ENCODE results near the gene UBALD2. TPM values are rescaled to one million over a fixed set of nuclear protein-coding genes. Genes with fewer than 3 reads are reported as not detected.

Gene UBALD2
- polyA plus RNA-seq, 3 donors: 1.4 to 88.6 (median 2.2) TPM

GRCh38 chr17:76318586-76318985 is 53.4 kb downstream of the UBALD2 start:
- Histone ChIP-seq H3K27ac (ENCODE audit: low read depth in 1 of 2, low read length in 2 of 2) (no peak overlapping the region), H3K4me1 (ENCODE audit: control insufficient read depth in 1 of 2, insufficient read depth in 2 of 2, low read length in 2 of 2) (no peaks in the 10 kb centered on the region), H3K36me3 (replicated peaks in 1 of 2; ENCODE audit: control insufficient read depth in 1 of 2, insufficient read depth in 2 of 2, low read length in 2 of 2) (peaks cover 27 to 57% of the 10 kb centered on the region in 2 donors), H3K27me3 (ENCODE audit: control insufficient read depth in 2 of 2, insufficient read depth in 2 of 2, low read length in 2 of 2) (no peaks in the 10 kb centered on the region), H3K4me3 (replicated peaks in 1 of 3; ENCODE audit: low read depth in 2 of 3, low read length in 3 of 3) (no peak overlapping the region), H3K79me2 (ENCODE audit: insufficient read depth, low read length) (no peaks in the 10 kb centered on the region), H2AFZ (ENCODE audit: insufficient read depth, low read depth, low read length, poor library complexity, severe bottlenecking) (no peak overlapping the region), H4K20me1 (ENCODE audit: insufficient read depth, low read length) (no peaks in the 10 kb centered on the region), H3K4me2 (replicated peaks; ENCODE audit: extremely low read depth, low read length, poor library complexity, severe bottlenecking) (no peak overlapping the region), H3K9me3 (replicated peaks in 1 of 2; ENCODE audit: control insufficient read depth in 1 of 2, insufficient read depth in 1 of 2, low read length in 2 of 2) (no peaks in the 10 kb centered on the region), H3K9ac (ENCODE audit: insufficient read depth, low read length, poor library complexity, severe bottlenecking) (no peak overlapping the region)
- no peak for TF ChIP-seq CTCF (IDR thresholded peaks at IDR 0.05)
- 93% methylated on average over 2 of the region's 3 CpGs for WGBS (ENCODE audit: insufficient coverage)
- no peaks in the 10 kb centered on the region for H3K27me3 Mint-ChIP-seq (ENCODE audit: low read depth in 3 of 3)
- no peaks in the 10 kb centered on the region for H3K9me3 Mint-ChIP-seq
- no peak overlapping the region for H3K27ac Mint-ChIP-seq
- no peak for DNase-seq
- intact Hi-C loops (cut with micrococcal nuclease): no loop called here
- peaks cover 56 to 78% of the 10 kb centered on the region in 2 donors for H3K36me3 Mint-ChIP-seq
- H3K4me3 Mint-ChIP-seq: no peak overlapping the region
- no peaks in the 10 kb centered on the region for H3K4me1 Mint-ChIP-seq

Small RNA genes lying within 50 kb of the gene (small RNA-seq; reads per million reads assigned to genes)
- gene RF00019 (ENCODE audit: insufficient read length, low read depth): not detected

Other genes starting within 250 kb of the UBALD2 start
- gene EVPL, start 238.0 kb upstream of the UBALD2 start, polyA plus RNA-seq: not detected
- 10 to 100 TPM; 27.4 to 47.1 (median 42.1) TPM for gene SRP68, start 192.8 kb upstream of the UBALD2 start, polyA plus RNA-seq
- gene GALR2, start 190.6 kb upstream of the UBALD2 start, polyA plus RNA-seq: 1 to 10 TPM in 2 of 3 donors, under 1 TPM in 1; 0.22 to 4.8 (median 1.1) TPM
- gene ZACN, start 186.2 kb upstream of the UBALD2 start, polyA plus RNA-seq: under 1 TPM in 1 of 3 donors, not detected in 2; 0.09 TPM
- 10 to 100 TPM; 30.7 to 86.5 (median 42.4) TPM for gene EXOC7, start 161.6 kb upstream of the UBALD2 start, polyA plus RNA-seq
- not detected for gene FOXJ1, start 124.1 kb upstream of the UBALD2 start, polyA plus RNA-seq
- under 1 TPM in 1 of 3 donors, not detected in 2; 0.03 TPM for gene RNF157, start 24.9 kb upstream of the UBALD2 start, polyA plus RNA-seq
- 1 to 10 TPM in 1 of 3 donors, under 1 TPM in 1, not detected in 1; 0.04 to 1.9 TPM for gene QRICH2, start 42.9 kb downstream of the UBALD2 start, polyA plus RNA-seq
- gene PRPSAP1, start 88.6 kb downstream of the UBALD2 start, polyA plus RNA-seq: 10 to 100 TPM; 45.8 to 58.2 (median 51.2) TPM
- gene SPHK1, start 119.3 kb downstream of the UBALD2 start, polyA plus RNA-seq: 10 to 100 TPM; 12.9 to 33.9 (median 19.1) TPM
- 10 to 100 TPM in 1 of 3 donors, 1 to 10 TPM in 2; 1.3 to 15.1 (median 4.5) TPM for gene UBE2O, start 187.8 kb downstream of the UBALD2 start, polyA plus RNA-seq
- not detected for gene AANAT, start 202.3 kb downstream of the UBALD2 start, polyA plus RNA-seq
- gene RHBDF2, start 236.1 kb downstream of the UBALD2 start, polyA plus RNA-seq: 100 to 1,000 TPM in 1 of 3 donors, 10 to 100 TPM in 2; 36.9 to 124 (median 68.6) TPM

Measured in CD14-positive monocyte (primary cell).